ENCODE data around the gene TNFRSF11A.

The TNFRSF11A gene

GRCh38 chr18:62438866-62439265, 113.8 kb downstream of the TNFRSF11A start:
- DNase-seq (ENCODE audit: extremely low spot score, insufficient read length, low read depth) = no peak

More at GRCh38 chr18:62438866-62439265, 113.8 kb downstream of the TNFRSF11A start:
- no peak for FAIRE-seq

Measured in GM18507 (cell line).